GM12865 (cell line): ENCODE results near the gene NECTIN4.
"Not testable (repeated sequence)": the region's sequence is repeated elsewhere in the genome, so short reads cannot be mapped to it uniquely, and the experiment has no call there.

Source experiments
- DNase-seq: peaks from one replicate; pipeline ENCODE4 v3.0.0; 2010; ENCODE audit warnings: low read depth
- H3K4me3 ChIP-seq: 2 replicates; pipeline ENCODE4 v1.5.1; 2011; ENCODE audit warnings: mild to moderate bottlenecking, low read depth, low read length, control low read depth
- CTCF ChIP-seq: IDR thresholded peaks from 2 replicates; pipeline ENCODE4 v1.5.1; 2011; ENCODE audit warnings: low read length, control low read depth, low read depth, inconsistent platforms; ENCODE audit not compliant: insufficient read depth; ENCODE audit errors: missing control alignments

NECTIN4 gene

GRCh38 chr1:161069731-161070270, 19.6 kb downstream of the NECTIN4 start, which contains the start of gene ARHGAP30:
TSS of gene ARHGAP30 (minus strand) at chr1:161069891. CDS start at chr1:161069624, 267 bp downstream.
- H3K4me3 ChIP-seq = peak within 1 kb of the TSS; percentile 90
- peak; percentile 98 for DNase-seq
- TF ChIP-seq CTCF = no peak

- peak; percentile 37 for DNase-seq
- TF ChIP-seq CTCF = no peak
- peak overlapping the region; percentile 90 for H3K4me3 ChIP-seq
Observed at GRCh38 chr1:161069241-161069640, 20.1 kb downstream of the NECTIN4 start.

GRCh38 chr1:161068306-161069234, 20.8 kb downstream of the NECTIN4 start:
- H3K4me3 ChIP-seq = peak overlapping the region; percentile 90
- DNase-seq = peak; percentile 90
- no peak for TF ChIP-seq CTCF

GRCh38 chr1:161066694-161067093, 22.7 kb downstream of the NECTIN4 start:
- TF ChIP-seq CTCF = no peak
- DNase-seq = no peak
- no peak overlapping the region for H3K4me3 ChIP-seq

GRCh38 chr1:161065681-161066080, 23.7 kb downstream of the NECTIN4 start:
- not testable (repeated sequence) for DNase-seq, H3K4me3 ChIP-seq

GRCh38 chr1:161063936-161064335, 25.4 kb downstream of the NECTIN4 start:
- H3K4me3 ChIP-seq, DNase-seq: not testable (repeated sequence)

GRCh38 chr1:161061419-161061818, 27.9 kb downstream of the NECTIN4 start:
- DNase-seq = no peak
- no peak for TF ChIP-seq CTCF
- no peak overlapping the region for H3K4me3 ChIP-seq

- no peak for TF ChIP-seq CTCF
- no peak overlapping the region for H3K4me3 ChIP-seq
- no peak for DNase-seq
Observed at GRCh38 chr1:161059293-161059692, 30.1 kb downstream of the NECTIN4 start.
